T-cell (primary cell): ENCODE data around the gene THADA. TPM values are rescaled to one million over a fixed set of nuclear protein-coding genes. Genes with fewer than 3 reads are reported as not detected.

Source experiments
- ATAC-seq, 4 experiments: fragments of 200-7000 bp in 3 of 4; fragments of 150-1000 bp in 1 of 4; cut with Tn5 transposase; replicated peaks in 1 of 4; 1 replicate in 3 of 4; 2 replicates in 1 of 4; pipeline ENCODE4 v1.10.0; 2021; ENCODE audit warnings: moderate library complexity in 3 of 4, mild to moderate bottlenecking in 2 of 4, moderate number of reproducible peaks in 1 of 4
- CTCF ChIA-PET, 2 donors: fragments of 300-600 bp; sonication (Branson Sonifier 250); formaldehyde crosslinking; loops; one replicate each; lab custom pipeline; 2022; ENCODE audit warnings: antibody characterized with exemption in 2 of 2; lab: Charles Lee
- POLR2A ChIA-PET, 2 donors: fragments of 300-600 bp; sonication (Branson Sonifier 250); formaldehyde crosslinking; loops; one replicate each; lab custom pipeline; 2022; ENCODE audit warnings: antibody characterized with exemption in 2 of 2; lab: Charles Lee
- DNase-seq, 35 experiments: peaks; one replicate each; pipeline versions ENCODE4 v3.0.0 to v3.0.0-alpha.2; 2013 to 2023
- H3K27ac ChIP-seq: one replicate; pipeline ENCODE4 v1.5.1; 2013; ENCODE audit warnings: low read length
- H3K27me3 ChIP-seq, 2 experiments: replicated peaks in 1 of 2; 1 replicate in 1 of 2; 2 replicates in 1 of 2; pipeline versions ENCODE4 v1.6.1 to v1.7.0; 2013; ENCODE audit warnings: low read length in 1 of 2, mixed read lengths in 1 of 2; ENCODE audit not compliant: control insufficient read depth in 2 of 2, insufficient read depth in 2 of 2; ENCODE audit errors: extremely low read depth in 1 of 2
- H3K36me3 ChIP-seq, 2 donors: 1 replicate in 1 of 2; 2 replicates in 1 of 2; pipeline versions ENCODE4 v1.6.1 to v1.7.0; 2013; ENCODE audit warnings: low read length in 1 of 2; ENCODE audit not compliant: control insufficient read depth in 2 of 2, insufficient read depth in 1 of 2; ENCODE audit errors: extremely low read depth in 1 of 2
- H3K4me1 ChIP-seq, 2 experiments: 1 replicate in 1 of 2; 2 replicates in 1 of 2; pipeline versions ENCODE4 v1.6.1 to v1.7.0; 2013; ENCODE audit warnings: low read length in 2 of 2, mixed read lengths in 1 of 2; ENCODE audit not compliant: insufficient read depth in 2 of 2, control insufficient read depth in 1 of 2; ENCODE audit errors: extremely low read depth in 1 of 2
- H3K4me3 ChIP-seq, 2 donors: 1 replicate in 1 of 2; 2 replicates in 1 of 2; pipeline versions ENCODE4 v1.5.1 to v1.7.0; 2013; ENCODE audit warnings: mild to moderate bottlenecking in 2 of 2, low read length in 1 of 2, moderate library complexity in 1 of 2; ENCODE audit not compliant: control insufficient read depth in 1 of 2; ENCODE audit errors: extremely low read depth in 1 of 2
- H3K9me3 ChIP-seq: 2 replicates; pipeline ENCODE4 v1.7.0; 2013
- H3K27ac Mint-ChIP-seq, 2 donors: one replicate each; pipeline ENCODE4 v1.8.0; 2020 to 2021; ENCODE audit warnings: mild to moderate bottlenecking in 2 of 2, mixed read lengths in 2 of 2
- H3K27me3 Mint-ChIP-seq, 2 donors: one replicate each; pipeline ENCODE4 v1.8.0; 2021 to 2022; ENCODE audit warnings: mixed read lengths in 2 of 2
- H3K36me3 Mint-ChIP-seq: one replicate; pipeline ENCODE4 v1.8.0; 2021; ENCODE audit warnings: mixed read lengths
- H3K4me1 Mint-ChIP-seq, 3 donors: one replicate each; pipeline ENCODE4 v1.8.0; 2020 to 2022; ENCODE audit warnings: mixed read lengths in 3 of 3, mild to moderate bottlenecking in 1 of 3
- H3K4me3 Mint-ChIP-seq, 3 donors: one replicate each; pipeline ENCODE4 v1.8.0; 2020 to 2022; ENCODE audit warnings: mild to moderate bottlenecking in 3 of 3, mixed read lengths in 3 of 3, moderate library complexity in 3 of 3
- H3K9me3 Mint-ChIP-seq, 3 donors: one replicate each; pipeline ENCODE4 v1.8.0; 2020 to 2022; ENCODE audit warnings: mixed read lengths in 3 of 3
- WGBS: methylation state at CpG from one replicate; pipeline ENCODE4 v1.1.5; 2013; ENCODE audit warnings: missing lambda C conversion rate; ENCODE audit not compliant: insufficient coverage; 5-methylcytosine and 5-hydroxymethylcytosine counted together
- total RNA-seq, 35 experiments: library from RNA in 6 of 35; stranded (reverse) in 6 of 35; fragments of 120-200 nt in 1 of 35; gene quantifications; one replicate each; pipeline versions ENCODE4 v1.2.1 to v1.2.4 and lab custom pipeline; 2013 to 2026

Gene THADA
- total RNA-seq, 5 donors from 2014 or later (not counting 1 experiment from before 2014, with no cell fraction given) = 36.4 to 50.5 (median 40.6) TPM

- POLR2A ChIA-PET = interaction anchor here (0.6 to 2.4 kb wide), 8 partner anchors 51 to 159 kb away, joined by 3 to 13 read pairs (median 6); no protein-coding TSS in a partner anchor
- Histone ChIP-seq H3K36me3 (peaks cover 0 to 44% of the 10 kb centered on the region in 2 donors), H3K4me1 (peaks cover 27 to 40% of the 10 kb centered on the region in 2 experiments), H3K27me3 (no peaks in the 10 kb centered on the region), H3K27ac (peak overlapping the region; percentile 88), H3K9me3 (no peaks in the 10 kb centered on the region), H3K4me3 (peak overlapping the region; percentile 86 to 98)
- peak overlapping the region; percentile 74 to 98 (median 95) for H3K4me3 Mint-ChIP-seq
- DNase-seq (peak; percentile 43 to 76 (median 64)), ATAC-seq (peak in 1 of 4 experiments; percentile 0)
- H3K27me3 Mint-ChIP-seq = peaks cover 0 to 4% of the 10 kb centered on the region in 2 donors
- under 1% methylated on average over 68 of the region's 74 CpGs for WGBS
- H3K27ac Mint-ChIP-seq = peak overlapping the region; percentile 87 to 92
- H3K9me3 Mint-ChIP-seq = no peaks in the 10 kb centered on the region
- CTCF ChIA-PET = interaction anchor here (0.8 to 1.5 kb wide), 4 partner anchors 92 to 97 kb away, joined by 3 to 5 read pairs (median 4); no protein-coding TSS in a partner anchor
- H3K36me3 Mint-ChIP-seq = peaks cover 41% of the 10 kb centered on the region
- H3K4me1 Mint-ChIP-seq = peaks cover 37 to 56% (median 39%) of the 10 kb centered on the region in 3 donors
Observed at GRCh38 chr2:43225093-43225787, 370.6 kb downstream of the THADA start.

DNA sequence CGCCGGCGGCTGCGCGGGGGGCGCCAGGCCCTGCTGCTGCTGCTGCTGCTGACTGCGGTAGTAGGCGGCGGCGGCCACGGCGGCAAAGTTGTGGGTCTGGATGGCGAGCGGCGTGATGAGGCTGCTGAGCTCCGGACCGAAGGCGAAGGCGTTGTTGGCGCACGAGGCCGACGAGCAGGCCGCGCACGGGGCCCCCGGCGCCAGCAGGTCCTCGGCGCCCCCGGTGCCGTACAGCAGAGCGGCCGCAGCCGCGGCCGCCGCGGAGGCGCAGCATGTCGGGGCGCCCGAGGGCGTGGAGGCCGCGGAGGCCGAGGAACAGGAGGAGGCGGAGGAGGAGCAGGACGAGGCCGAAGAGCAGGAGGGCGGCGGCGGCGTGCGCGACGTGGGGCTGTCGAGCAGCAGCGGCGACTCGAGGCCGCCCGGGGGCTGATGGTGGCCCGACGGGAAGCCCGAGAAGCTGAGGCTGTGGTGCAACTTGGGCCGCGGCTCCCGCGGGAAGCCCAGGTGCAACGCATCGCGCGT, 371.2 kb downstream of the THADA start:
- POLR2A ChIA-PET = interaction anchor here (0.5 to 2.4 kb wide), 8 partner anchors 50 to 380 kb away, joined by 3 to 13 read pairs (median 6); no protein-coding TSS in a partner anchor
- Histone ChIP-seq H3K4me3 (peak overlapping the region; percentile 86 to 98), H3K36me3 (peaks cover 0 to 41% of the 10 kb centered on the region in 2 donors), H3K4me1 (peaks cover 29 to 42% of the 10 kb centered on the region in 2 experiments), H3K27me3 (no peaks in the 10 kb centered on the region), H3K9me3 (no peaks in the 10 kb centered on the region), H3K27ac (no peak overlapping the region)
- CTCF ChIA-PET = interaction anchor here (0.6 to 1.5 kb wide), 5 partner anchors 83 to 96 kb away, joined by 3 to 5 read pairs (median 4); no protein-coding TSS in a partner anchor
- under 1% methylated on average over 62 of the region's 74 CpGs for WGBS
- no peaks in the 10 kb centered on the region for H3K9me3 Mint-ChIP-seq
- H3K4me3 Mint-ChIP-seq = peak overlapping the region; percentile 74 to 98 (median 95)
- H3K4me1 Mint-ChIP-seq = peaks cover 39 to 60% (median 43%) of the 10 kb centered on the region in 3 donors
- peaks cover 0 to 4% of the 10 kb centered on the region in 2 donors for H3K27me3 Mint-ChIP-seq
- no peak for ATAC-seq
- DNase-seq = peak in 28 of 35 experiments; percentile 15 to 70 (median 38)
- H3K36me3 Mint-ChIP-seq = peaks cover 40% of the 10 kb centered on the region
- H3K27ac Mint-ChIP-seq = peak overlapping the region in 1 of 2 donors; percentile 99

GRCh38 chr2:43224131-43224570, 371.7 kb downstream of the THADA start:
- H3K4me1 Mint-ChIP-seq = peaks cover 39 to 60% (median 42%) of the 10 kb centered on the region in 3 donors
- peaks cover 37% of the 10 kb centered on the region for H3K36me3 Mint-ChIP-seq
- H3K27me3 Mint-ChIP-seq = peaks cover 0 to 3% of the 10 kb centered on the region in 2 donors
- 0% methylated on average over 31 of the region's 41 CpGs for whole genome bisulfite sequencing
- peak; percentile 59 to 83 (median 71) for DNase-seq
- ATAC-seq = no peak
- H3K36me3 ChIP-seq = peaks cover 0 to 41% of the 10 kb centered on the region in 2 donors
- no peaks in the 10 kb centered on the region for H3K9me3 Mint-ChIP-seq
- H3K27ac Mint-ChIP-seq = peak overlapping the region; percentile 97 to 99
- H3K4me3 ChIP-seq = peak overlapping the region; percentile 86 to 98
- H3K27me3 ChIP-seq = no peaks in the 10 kb centered on the region
- H3K9me3 ChIP-seq = no peaks in the 10 kb centered on the region
- peaks cover 29 to 42% of the 10 kb centered on the region in 2 experiments for H3K4me1 ChIP-seq
- POLR2A ChIA-PET = interaction anchor here (0.5 to 2.4 kb wide), 8 partner anchors 33 to 380 kb away, joined by 3 to 13 read pairs (median 6); no protein-coding TSS in a partner anchor
- peak overlapping the region; percentile 94 for H3K27ac ChIP-seq
- CTCF ChIA-PET = interaction anchor here in 1 of 2 donors (0.6 to 1.5 kb wide), 5 partner anchors 56 to 96 kb away, joined by 3 to 5 read pairs (median 4); no protein-coding TSS in a partner anchor
- peak overlapping the region; percentile 74 to 98 (median 95) for H3K4me3 Mint-ChIP-seq

- H3K36me3 Mint-ChIP-seq = peaks cover 37% of the 10 kb centered on the region
- peaks cover 0 to 3% of the 10 kb centered on the region in 2 donors for H3K27me3 Mint-ChIP-seq
- H3K9me3 Mint-ChIP-seq = no peaks in the 10 kb centered on the region
- H3K4me1 Mint-ChIP-seq = peaks cover 38 to 60% (median 42%) of the 10 kb centered on the region in 3 donors
- peaks cover 0 to 41% of the 10 kb centered on the region in 2 donors for H3K36me3 ChIP-seq
- H3K4me3 ChIP-seq = peak overlapping the region; percentile 86 to 98
- H3K27me3 ChIP-seq = no peaks in the 10 kb centered on the region
- no peaks in the 10 kb centered on the region for H3K9me3 ChIP-seq
- peak overlapping the region; percentile 74 to 98 (median 95) for H3K4me3 Mint-ChIP-seq
- 0% methylated on average over 1 of the region's 4 CpGs for WGBS
- ATAC-seq (no peak), DNase-seq (peak in 3 of 35 experiments; percentile 28 to 44 (median 38))
- H3K27ac ChIP-seq = peak overlapping the region; percentile 94
- ChIA-PET POLR2A (interaction anchor here (0.6 to 4.3 kb wide), 5 partner anchors 33 to 90 kb away, joined by 3 to 27 read pairs (median 8); no protein-coding TSS in a partner anchor), CTCF (interaction anchor here (0.6 to 1.9 kb wide), 7 partner anchors 55 to 92 kb away, joined by 3 to 6 read pairs (median 4); no protein-coding TSS in a partner anchor)
- H3K27ac Mint-ChIP-seq = peak overlapping the region; percentile 97 to 99
- H3K4me1 ChIP-seq = peaks cover 23 to 42% of the 10 kb centered on the region in 2 experiments
Observed at GRCh38 chr2:43223521-43224001, 372.3 kb downstream of the THADA start.

DNA sequence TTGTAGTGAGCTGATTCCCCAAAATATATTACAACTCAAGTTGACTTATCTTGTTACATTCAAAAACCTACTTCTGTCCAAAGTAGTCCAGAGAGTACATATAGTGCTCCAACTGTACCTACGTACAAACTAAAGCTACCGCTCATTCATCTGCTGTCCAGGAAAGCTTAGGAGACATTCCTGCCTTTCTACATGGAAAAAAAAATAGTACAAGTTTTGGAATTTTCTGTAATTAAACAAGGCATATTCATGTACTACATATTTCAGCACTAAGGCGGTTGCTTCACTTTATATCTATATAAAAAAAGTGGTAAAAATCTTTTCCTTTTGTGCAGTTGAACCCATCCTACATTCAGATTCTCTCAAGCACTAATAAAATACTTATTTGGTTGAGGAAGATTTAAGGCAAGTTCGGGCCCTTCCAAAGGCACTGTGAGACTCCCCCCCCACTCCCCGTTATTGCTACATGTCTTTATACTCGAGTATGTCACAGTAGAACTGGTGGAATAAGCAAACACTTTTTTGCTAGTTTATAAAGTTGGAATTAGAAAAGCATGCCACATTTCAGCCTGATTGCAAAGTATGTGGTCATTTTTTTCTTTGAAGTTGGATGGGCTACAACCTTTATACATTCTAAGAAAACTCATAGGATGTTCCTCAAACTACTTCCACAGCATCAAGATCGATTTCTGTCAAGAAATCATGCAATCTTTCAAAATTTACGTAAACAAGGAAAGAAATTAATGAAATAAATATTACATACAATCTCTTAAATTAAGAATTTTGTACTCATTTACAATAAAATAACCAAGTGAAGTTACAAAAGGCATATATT, 373.1 kb downstream of the THADA start:
- ChIA-PET POLR2A (interaction anchor here (0.5 to 4.3 kb wide), 18 partner anchors 9 to 95 kb away, joined by 3 to 27 read pairs (median 6); no protein-coding TSS in a partner anchor), CTCF (interaction anchor here (0.6 to 2.1 kb wide), 14 partner anchors 48 to 247 kb away, joined by 3 to 12 read pairs (median 4); no protein-coding TSS in a partner anchor)
- H3K4me3 Mint-ChIP-seq = peak overlapping the region; percentile 74 to 98 (median 91)
- Histone ChIP-seq H3K36me3 (peaks cover 0 to 41% of the 10 kb centered on the region in 2 donors), H3K27ac (peak overlapping the region; percentile 94), H3K4me1 (peaks cover 23 to 42% of the 10 kb centered on the region in 2 experiments), H3K4me3 (peak overlapping the region; percentile 86 to 98), H3K27me3 (no peaks in the 10 kb centered on the region), H3K9me3 (no peaks in the 10 kb centered on the region)
- H3K9me3 Mint-ChIP-seq = no peaks in the 10 kb centered on the region
- DNase-seq (peak in 4 of 35 experiments; percentile 13 to 42 (median 28)), ATAC-seq (no peak)
- peak overlapping the region; percentile 94 to 97 for H3K27ac Mint-ChIP-seq
- H3K27me3 Mint-ChIP-seq = peaks cover 0 to 3% of the 10 kb centered on the region in 2 donors
- no CpG with 5 or more reads among the region's 8 CpGs for WGBS
- peaks cover 37% of the 10 kb centered on the region for H3K36me3 Mint-ChIP-seq
- peaks cover 38 to 57% (median 41%) of the 10 kb centered on the region in 3 donors for H3K4me1 Mint-ChIP-seq
